GM18868 (cell line): Measurements from ENCODE around the gene PDILT.
"Not testable (repeated sequence)": the region's sequence is repeated elsewhere in the genome, so short reads cannot be mapped to it uniquely, and the experiment has no call there.

Experiments used
- ATAC-seq: cut with Tn5 transposase; IDR thresholded peaks from one replicate; pipeline ENCODE4 v1.9.1; 2021; ENCODE audit warnings: mild to moderate bottlenecking, moderate library complexity; ENCODE audit not compliant: unreplicated experiment

Gene PDILT

DNA sequence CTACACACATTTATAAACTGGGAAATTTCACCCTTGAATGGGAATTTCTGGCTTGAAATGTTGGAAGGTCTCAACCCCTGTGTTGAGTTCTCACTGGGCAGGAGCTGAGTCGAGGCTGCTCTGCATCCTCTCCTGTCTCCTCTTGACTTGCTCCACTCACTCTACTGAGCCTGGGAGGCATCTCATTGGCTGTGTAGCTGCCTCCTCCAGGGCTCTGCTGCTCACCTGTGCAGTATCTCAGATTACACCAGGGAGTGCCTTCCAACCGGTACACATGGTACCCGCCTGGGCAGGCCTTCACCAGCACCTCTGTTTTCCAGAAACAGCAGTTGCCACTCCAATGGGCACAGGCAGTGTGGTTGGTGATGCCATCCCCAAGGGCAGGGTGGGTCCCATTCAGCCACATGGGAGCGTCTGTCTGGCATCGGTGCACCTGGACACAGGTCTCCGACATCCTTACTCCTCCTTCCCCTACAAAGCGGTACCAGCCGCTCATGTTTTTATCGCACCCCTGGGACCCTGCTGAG is 80.9 kb downstream of the PDILT start:
- ATAC-seq, result no peak

GRCh38 chr16:20322696-20323095 is 81.8 kb downstream of the PDILT start:
- no peak for ATAC-seq

DNA sequence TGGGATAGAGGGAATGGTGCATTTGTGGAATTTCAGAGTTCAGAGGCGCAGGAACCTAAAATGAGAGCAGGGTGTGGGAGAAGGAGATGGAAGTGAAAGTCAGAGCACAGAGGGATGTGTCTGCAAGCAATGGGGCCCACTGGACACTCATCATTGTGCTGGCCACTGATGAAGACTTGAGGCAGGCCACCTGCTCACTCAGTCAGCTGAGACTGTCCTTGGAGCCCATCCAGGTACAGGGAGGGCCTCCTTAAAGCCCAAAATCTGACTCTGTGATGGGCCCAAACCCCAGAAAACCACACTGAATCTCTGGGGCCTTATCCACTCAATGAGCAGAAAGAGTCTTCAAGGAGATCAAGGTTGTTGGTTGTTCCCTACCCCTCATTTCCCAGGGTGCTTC is 82.9 kb downstream of the PDILT start:
- ATAC-seq, result no peak

DNA sequence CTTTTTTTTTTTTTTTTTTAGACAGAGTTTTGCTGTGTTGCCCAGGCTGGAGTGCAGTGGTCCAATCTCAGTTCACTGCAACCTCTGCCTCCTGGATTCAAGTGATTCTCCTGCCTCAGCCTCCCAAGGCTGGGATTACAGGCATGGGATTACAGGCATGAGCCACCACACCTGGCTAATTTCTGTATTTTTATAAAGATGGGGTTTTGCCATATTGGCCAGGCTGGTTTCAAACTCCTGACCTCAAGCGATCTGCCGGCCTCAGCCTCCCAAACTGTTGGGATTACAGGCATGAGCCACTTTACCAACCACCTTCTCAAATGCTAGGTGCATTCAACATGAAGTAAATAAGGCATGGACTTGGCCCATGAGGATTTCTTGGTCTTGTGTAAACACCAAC is 83.5 kb downstream of the PDILT start:
- not testable (repeated sequence) for ATAC-seq

- ATAC-seq, result no peak
Measured at GRCh38 chr16:20320592-20320991, 83.9 kb downstream of the PDILT start.

DNA sequence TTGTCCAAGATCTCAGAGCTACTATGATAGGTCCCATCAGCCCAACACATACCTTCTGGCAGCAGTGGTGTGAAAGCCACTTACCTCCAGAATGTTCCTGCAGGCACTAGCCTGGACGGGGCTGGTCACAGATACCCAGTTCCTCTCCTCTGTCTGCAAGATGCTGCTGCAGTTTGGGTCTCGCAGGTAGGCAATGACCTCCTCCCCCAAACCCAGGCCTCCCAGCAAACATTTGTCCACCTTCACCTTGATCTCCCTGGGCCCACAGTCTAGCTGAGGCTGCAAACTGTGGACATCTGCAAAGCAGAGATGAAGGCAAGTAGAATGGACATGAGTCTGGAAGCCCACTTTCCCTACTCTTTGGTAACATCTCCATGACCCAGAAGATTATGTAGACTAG is 84.4 kb downstream of the PDILT start:
- ATAC-seq, result no peak

DNA sequence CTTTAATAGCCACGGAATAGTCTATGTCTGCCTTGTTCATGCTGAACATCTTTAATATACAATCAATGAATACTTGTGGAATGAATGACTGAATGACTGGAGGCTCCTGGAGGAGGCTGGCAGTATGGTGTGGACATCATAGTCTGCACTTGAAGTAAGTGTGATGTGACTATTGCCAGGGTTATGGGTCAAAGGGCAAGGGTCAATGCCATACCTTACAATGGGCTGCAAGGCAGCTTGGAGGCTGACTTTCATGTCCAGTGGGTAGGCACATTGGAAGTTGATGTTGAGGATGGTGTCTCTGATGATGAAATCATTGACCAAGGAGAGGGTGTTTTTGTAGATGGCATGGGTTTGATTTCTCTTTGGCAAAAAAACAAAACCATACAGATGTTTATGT is 85.1 kb downstream of the PDILT start:
- ATAC-seq, result no peak

DNA sequence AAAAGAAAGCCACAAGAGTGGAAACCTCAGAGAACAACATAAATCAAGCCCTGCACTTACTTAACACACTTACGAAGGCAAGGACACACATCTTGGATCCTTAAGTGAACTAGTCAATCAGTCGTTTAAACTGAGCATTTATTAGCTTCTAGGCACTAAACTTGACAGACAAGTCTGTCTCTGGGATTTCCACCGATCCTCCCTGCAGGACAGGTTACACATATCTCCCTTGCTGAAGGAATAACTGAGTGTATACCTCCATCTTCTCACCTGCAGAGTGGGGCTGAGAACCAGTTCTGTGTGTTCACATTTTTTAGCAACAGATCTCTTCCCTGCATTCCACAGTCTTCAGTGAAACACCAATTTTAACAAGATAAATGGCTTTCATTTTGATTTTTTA is 86.1 kb downstream of the PDILT start:
- no peak for ATAC-seq

DNA sequence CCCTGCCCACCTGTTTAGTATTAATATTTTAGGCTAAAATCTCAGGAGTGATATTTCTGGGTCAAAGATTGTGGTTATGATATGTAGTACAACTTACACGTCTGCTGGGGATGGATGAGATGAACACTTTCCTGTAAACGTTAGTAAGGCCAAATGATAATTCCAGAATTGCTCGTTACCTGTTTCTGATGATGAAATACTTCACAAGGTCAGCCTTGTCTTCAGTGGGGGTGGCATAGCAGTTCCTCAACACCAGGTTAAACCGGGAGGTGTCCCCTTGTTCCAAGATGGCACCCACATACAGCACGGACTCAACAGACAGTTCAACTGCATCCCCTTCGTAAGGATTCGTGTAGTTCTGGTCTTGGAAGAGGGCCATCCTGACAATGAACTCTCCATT is 86.5 kb downstream of the PDILT start:
- no peak for ATAC-seq

GRCh38 chr16:20317117-20317516 is 87.4 kb downstream of the PDILT start:
- no peak for ATAC-seq

GRCh38 chr16:20316715-20317114 is 87.8 kb downstream of the PDILT start:
- no peak for ATAC-seq

- no peak for ATAC-seq
Measured at GRCh38 chr16:20315764-20316163, 88.8 kb downstream of the PDILT start.

GRCh38 chr16:20314575-20314974 is 90.0 kb downstream of the PDILT start:
- ATAC-seq, result no peak

DNA sequence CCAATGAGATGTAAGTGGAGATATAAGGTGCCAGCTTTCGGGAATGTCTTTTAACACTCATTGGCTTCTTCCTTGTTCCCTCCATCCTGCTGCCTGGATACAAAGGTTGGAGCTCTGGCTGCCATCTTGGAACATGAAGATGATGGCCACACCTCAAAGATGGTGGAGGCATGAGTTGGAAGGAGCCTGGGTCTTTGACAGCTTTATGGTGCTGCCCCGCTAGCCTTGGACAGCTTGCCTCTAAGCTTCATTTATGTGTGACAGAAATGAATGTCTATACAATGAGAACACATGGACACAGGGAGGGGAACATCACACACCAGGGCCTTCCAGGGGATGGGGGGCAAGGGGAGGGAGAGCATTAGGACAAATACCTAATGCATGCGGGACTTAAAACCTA is 90.8 kb downstream of the PDILT start:
- ATAC-seq, result no peak

DNA sequence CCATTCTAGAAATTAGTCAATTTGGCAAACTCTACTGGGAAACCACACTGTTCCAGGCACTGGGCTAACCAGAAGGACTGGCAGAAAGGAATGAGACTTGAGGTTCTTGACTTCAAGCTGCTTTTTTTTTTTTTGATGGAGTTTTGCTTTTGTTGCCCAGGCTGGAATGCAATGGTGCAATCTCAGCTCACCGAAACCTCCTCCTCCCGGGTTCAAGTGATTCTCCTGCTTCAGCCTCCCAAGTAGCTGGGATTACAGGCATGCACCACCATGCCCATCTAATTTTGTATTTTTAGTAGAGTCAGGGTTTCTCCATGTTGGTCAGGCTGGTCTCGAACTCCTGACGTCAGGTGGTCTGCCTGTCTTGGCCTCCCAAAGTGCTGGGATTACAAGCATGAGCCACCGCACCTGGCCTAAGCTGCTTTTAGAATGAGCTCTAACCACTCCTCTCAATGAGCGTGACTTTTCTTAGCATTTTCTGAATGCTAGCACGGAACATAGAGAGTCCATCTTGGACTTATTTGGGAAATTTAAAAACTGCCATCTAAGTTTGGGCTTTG is 91.9 kb downstream of the PDILT start:
- not testable (repeated sequence) for ATAC-seq

DNA sequence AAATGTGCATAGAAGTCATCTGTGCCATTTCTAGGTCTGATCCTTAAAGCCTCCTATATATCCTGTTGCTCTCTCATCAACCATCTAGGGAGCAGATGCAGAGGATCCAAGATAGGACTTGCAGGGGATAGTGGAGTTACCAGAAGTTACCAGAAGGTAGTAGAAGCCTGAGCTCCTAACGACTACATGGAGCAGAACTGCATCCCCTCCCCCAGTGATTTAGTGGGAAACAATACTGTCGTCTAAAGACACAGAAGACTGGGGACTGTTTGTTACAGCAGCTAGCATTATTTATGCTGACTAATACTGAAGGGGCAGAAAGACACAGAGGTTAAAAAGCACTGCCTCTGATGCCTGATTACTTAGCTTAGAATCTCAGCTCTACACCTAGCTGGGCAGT is 93.0 kb downstream of the PDILT start:
- no peak for ATAC-seq

DNA sequence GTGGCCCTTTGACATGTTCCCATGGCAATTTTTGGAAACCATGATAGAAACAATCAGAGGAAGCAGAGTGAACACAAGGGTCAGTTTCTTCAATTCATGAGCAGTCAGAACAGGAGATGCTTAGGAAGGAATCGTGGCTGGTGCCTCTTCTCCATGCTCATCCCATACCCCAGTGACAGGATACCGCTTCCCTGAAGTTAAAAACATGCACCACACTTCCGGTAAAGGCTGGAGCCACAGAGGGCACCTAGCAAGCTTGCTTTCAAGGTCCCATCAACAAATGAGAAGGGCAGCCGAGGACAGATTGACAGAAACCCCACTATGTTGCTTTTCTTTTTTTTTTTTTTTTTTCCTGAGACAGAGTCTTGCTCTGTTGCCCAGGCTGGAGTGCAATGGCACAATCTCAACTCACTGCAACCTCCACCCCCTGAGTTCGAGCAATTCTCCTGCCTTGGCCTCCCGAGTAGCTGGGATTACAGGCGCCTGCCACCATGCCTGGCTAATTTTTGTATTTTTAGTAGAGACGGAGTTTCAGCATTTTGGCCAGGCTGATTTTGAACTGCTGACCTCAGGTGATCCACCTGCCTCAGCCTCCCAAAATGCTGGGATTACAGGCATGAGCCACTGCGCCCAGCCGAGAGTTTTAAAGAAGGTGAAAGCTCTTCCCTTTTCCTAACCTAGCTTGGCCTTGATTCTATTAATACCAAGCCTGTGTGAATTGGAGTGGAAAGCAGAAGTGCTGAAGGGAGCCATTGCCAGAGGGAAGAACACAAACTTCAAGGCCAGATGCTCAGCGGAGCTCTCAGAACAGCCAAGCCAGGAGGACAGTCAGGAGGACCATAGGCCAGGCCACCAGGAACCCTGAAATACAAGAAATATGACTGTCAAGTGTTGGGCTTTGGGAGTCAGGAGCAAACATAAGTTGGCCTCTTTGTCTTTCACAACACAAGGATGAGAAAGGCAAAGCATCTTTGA is 93.8 kb downstream of the PDILT start:
- ATAC-seq, result no peak

- ATAC-seq, result no peak
Measured at GRCh38 chr16:20309786-20310185, 94.8 kb downstream of the PDILT start.
